Sigmoid colon (tissue), 7 donors: ENCODE results near the gene ANKRD53. TPM values are rescaled to one million over a fixed set of nuclear protein-coding genes. Genes with fewer than 3 reads are reported as not detected.
"Not testable (repeated sequence)": the region's sequence is repeated elsewhere in the genome, so short reads cannot be mapped to it uniquely, and the experiment has no call there.

ENCODE experiments used
- DNase-seq: peaks from one replicate; pipeline ENCODE4 v3.0.0-alpha.2; 2019
- H3K27ac ChIP-seq, 4 donors: fragments of 200-600 bp; sonication (generic); one replicate each; pipeline ENCODE4 v1.5.1; 2016 to 2019; ENCODE audit warnings: mild to moderate bottlenecking in 1 of 4
- H3K27me3 ChIP-seq, 3 donors: fragments of 200-600 bp; sonication (generic); one replicate each; pipeline ENCODE4 v1.5.1; 2019; ENCODE audit warnings: mild to moderate bottlenecking in 1 of 3
- H3K36me3 ChIP-seq, 4 donors: fragments of 200-600 bp; sonication (generic); one replicate each; pipeline ENCODE4 v1.5.1; 2016 to 2019
- H3K4me1 ChIP-seq, 4 donors: fragments of 200-600 bp; sonication (generic); one replicate each; pipeline ENCODE4 v1.5.1; 2017 to 2019
- H3K4me3 ChIP-seq, 4 donors: fragments of 200-600 bp; sonication (generic); one replicate each; pipeline ENCODE4 v1.5.1; 2017 to 2019; ENCODE audit warnings: mild to moderate bottlenecking in 2 of 4, moderate library complexity in 1 of 4
- H3K9me3 ChIP-seq, 4 donors: fragments of 200-600 bp in 3 of 4; sonication (generic) in 3 of 4; one replicate each; pipeline versions ENCODE4 v1.5.1 to v1.6.1; 2013 to 2019
- CTCF ChIP-seq, 4 experiments: fragments of 450-650 bp in 3 of 4; fragments of 200-600 bp in 1 of 4; IDR thresholded peaks; one replicate each; pipeline ENCODE4 v1.5.1; 2016 to 2019; ENCODE audit warnings: antibody characterized with exemption in 4 of 4, mild to moderate bottlenecking in 3 of 4, moderate library complexity in 2 of 4
- EP300 ChIP-seq, 4 donors: sonication (generic); formaldehyde crosslinking; IDR thresholded peaks; one replicate each; pipeline ENCODE4 v1.6.1; 2017; ENCODE audit warnings: antibody characterized with exemption in 4 of 4
- POLR2A ChIP-seq, 2 donors: fragments of 450-650 bp; IDR thresholded peaks; one replicate each; pipeline ENCODE4 v1.6.1; 2016; ENCODE audit warnings: antibody characterized with exemption in 2 of 2, mild to moderate bottlenecking in 2 of 2, moderate library complexity in 2 of 2
- POLR2AphosphoS5 ChIP-seq, 4 donors: sonication (generic); formaldehyde crosslinking; IDR thresholded peaks; one replicate each; pipeline ENCODE4 v1.6.1; 2017; ENCODE audit warnings: antibody characterized with exemption in 4 of 4
- WGBS, 2 donors: extraction: QIAGEN DNeasy Blood & Tissue Kit; methylation state at CpG; one replicate each; pipeline ENCODE4 v1.1.7; 2013; 5-methylcytosine and 5-hydroxymethylcytosine counted together
- intact Hi-C: fragments of 100-400 bp; cut with DNase I; formaldehyde crosslinking; loops from one replicate; pipeline ENCODE4 v1.15.1; 2023
- polyA plus RNA-seq, 3 donors: library from polyadenylated mRNA; stranded (reverse); fragments of 200-250 nt; gene quantifications; one replicate each; pipeline ENCODE4 v1.2.3, GENCODE V29; 2013
- total RNA-seq, 4 donors: library from RNA; depleted of rRNA; stranded (reverse); fragments of >200 nt; gene quantifications; one replicate each; pipeline ENCODE4 v1.1.0, GENCODE V29; 2016
- donor health status: healthy with polysubstance abuse.
- donor health status: Bipolar disorder and iron deficiency.
- donor health status: healthy.

The ANKRD53 gene
- total and polyA plus RNA-seq, 7 donors = 0.49 to 1.9 (median 1.0) TPM; not detected in 1

- Histone ChIP-seq H3K27ac (no peak overlapping the region), H3K36me3 (no peaks in the 10 kb centered on the region), H3K27me3 (peaks cover 0 to 3% (median 0%) of the 10 kb centered on the region in 3 donors), H3K9me3 (no peaks in the 10 kb centered on the region), H3K4me3 (no peak overlapping the region), H3K4me1 (no peaks in the 10 kb centered on the region)
- no peak for DNase-seq
- TF ChIP-seq CTCF (IDR thresholded peaks at IDR 0.05) (no peak), POLR2AphosphoS5 (IDR thresholded peaks at IDR 0.05) (no peak), POLR2A (IDR thresholded peaks at IDR 0.05) (no peak), EP300 (IDR thresholded peaks at IDR 0.05) (no peak)
- 88 to 90% methylated on average over 5 of the region's 5 CpGs for WGBS, 2 donors
- intact Hi-C loops = no loop called here
Measured at GRCh38 chr2:71006955-71007799, 28.7 kb downstream of the ANKRD53 start.

- Histone ChIP-seq H3K9me3 (no peaks in the 10 kb centered on the region), H3K27ac (no peak overlapping the region), H3K4me1 (no peaks in the 10 kb centered on the region), H3K27me3 (peaks cover 0 to 3% (median 0%) of the 10 kb centered on the region in 3 donors), H3K4me3 (no peak overlapping the region), H3K36me3 (no peaks in the 10 kb centered on the region)
- 93 to 94% methylated on average over 13 of the region's 13 CpGs for WGBS, 2 donors
- intact Hi-C loops = no loop called here
- no peak for DNase-seq
- TF ChIP-seq POLR2A (IDR thresholded peaks at IDR 0.05) (no peak), POLR2AphosphoS5 (IDR thresholded peaks at IDR 0.05) (no peak), EP300 (IDR thresholded peaks at IDR 0.05) (no peak), CTCF (IDR thresholded peaks at IDR 0.05) (no peak)
Measured at GRCh38 chr2:71008342-71008741, 29.9 kb downstream of the ANKRD53 start.

- intact Hi-C loops, H3K27ac ChIP-seq, H3K9me3 ChIP-seq, H3K4me3 ChIP-seq, H3K36me3 ChIP-seq, H3K27me3 ChIP-seq, DNase-seq, H3K4me1 ChIP-seq: not testable (repeated sequence)
- 9 to 31% methylated on average over 6 of the region's 6 CpGs for WGBS, 2 donors
Measured at GRCh38 chr2:71011786-71012185, 33.4 kb downstream of the ANKRD53 start.

GRCh38 chr2:71018625-71019024, 40.2 kb downstream of the ANKRD53 start:
- Histone ChIP-seq H3K4me1 (no peaks in the 10 kb centered on the region), H3K27me3 (no peaks in the 10 kb centered on the region), H3K27ac (no peak overlapping the region), H3K9me3 (no peaks in the 10 kb centered on the region), H3K36me3 (no peaks in the 10 kb centered on the region), H3K4me3 (no peak overlapping the region)
- intact Hi-C loops = no loop called here
- 84 to 88% methylated on average over 8 of the region's 8 CpGs for WGBS, 2 donors
- TF ChIP-seq EP300 (IDR thresholded peaks at IDR 0.05) = no peak
- TF ChIP-seq POLR2AphosphoS5 (IDR thresholded peaks at IDR 0.05) = no peak
- TF ChIP-seq CTCF (IDR thresholded peaks at IDR 0.05) = no peak
- TF ChIP-seq POLR2A (IDR thresholded peaks at IDR 0.05) = no peak
- no peak for DNase-seq

- H3K27me3 ChIP-seq, DNase-seq, H3K9me3 ChIP-seq, H3K36me3 ChIP-seq, H3K4me3 ChIP-seq, H3K4me1 ChIP-seq, H3K27ac ChIP-seq, intact Hi-C loops: not testable (repeated sequence)
- WGBS, 2 donors = 83 to 85% methylated on average over 6 of the region's 6 CpGs
Measured at GRCh38 chr2:71019989-71020388, 41.6 kb downstream of the ANKRD53 start.

GRCh38 chr2:71021394-71021793, 43.0 kb downstream of the ANKRD53 start:
- H3K4me3 ChIP-seq, H3K36me3 ChIP-seq, DNase-seq, H3K4me1 ChIP-seq, H3K27ac ChIP-seq, H3K27me3 ChIP-seq, H3K9me3 ChIP-seq, intact Hi-C loops: not testable (repeated sequence)
- WGBS, 2 donors = 86 to 93% methylated on average over 14 of the region's 14 CpGs

DNA sequence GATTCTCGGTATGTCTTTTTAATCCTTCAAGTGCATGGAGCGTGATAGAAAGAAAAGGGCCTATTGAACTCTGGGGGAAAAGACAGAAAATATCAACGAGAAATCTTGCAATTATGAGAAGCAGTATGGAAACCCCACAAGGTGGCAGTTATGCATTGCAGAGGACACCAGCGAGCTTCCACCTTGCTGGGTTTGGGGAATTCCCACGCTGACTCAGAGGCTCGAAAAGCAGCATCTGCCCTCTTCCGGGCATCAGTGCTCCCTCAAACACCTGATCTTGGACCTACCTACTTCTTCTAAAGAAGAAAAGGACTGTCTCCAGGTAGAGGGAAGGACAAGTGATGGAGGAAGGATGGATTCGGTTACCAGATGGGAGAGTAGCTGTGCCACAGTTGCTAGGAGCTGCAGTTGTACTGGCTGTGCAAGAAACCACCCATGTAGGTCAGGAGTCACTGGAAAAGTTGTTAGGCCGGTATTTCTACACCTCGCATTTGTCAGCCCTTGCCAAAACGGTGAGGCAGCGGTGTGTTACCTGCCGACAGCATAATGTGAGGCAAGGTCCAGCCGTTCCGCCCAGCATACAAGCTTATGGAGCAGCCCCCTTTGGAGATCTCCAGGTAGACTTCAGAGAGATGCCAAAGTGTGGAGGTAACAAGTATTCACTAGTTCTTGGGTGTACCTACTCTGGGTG, 45.3 kb downstream of the ANKRD53 start:
- H3K27ac ChIP-seq, DNase-seq: not testable (repeated sequence)

More for the DNA sequence above, 45.3 kb downstream of the ANKRD53 start:
- 16 to 50% methylated on average over 15 of the region's 15 CpGs for WGBS, 2 donors
- H3K36me3 ChIP-seq, H3K4me3 ChIP-seq, H3K27me3 ChIP-seq, H3K4me1 ChIP-seq, intact Hi-C loops, H3K9me3 ChIP-seq: not testable (repeated sequence)
